SU-DHL-6 (cell line): ENCODE results near the gene PCDHA3.
"Not testable (repeated sequence)": the region's sequence is repeated elsewhere in the genome, so short reads cannot be mapped to it uniquely, and the experiment has no call there.

Experiments
- H2AFZ ChIP-seq: fragments of 200-600 bp; sonication (generic); 2 replicates; pipeline ENCODE4 v1.6.1; 2014; ENCODE audit warnings: low read depth, mild to moderate bottlenecking, moderate library complexity, mixed read lengths, antibody characterized with exemption, low read length; ENCODE audit not compliant: severe bottlenecking
- H3F3A ChIP-seq: fragments of 200-600 bp; shearing (Covaris generic); 2 replicates; pipeline ENCODE4 v1.6.0; 2016; ENCODE audit warnings: antibody characterized with exemption, mild to moderate bottlenecking; ENCODE audit not compliant: insufficient read depth
- H3K27ac ChIP-seq: fragments of 200-600 bp; sonication (generic); 2 replicates; pipeline ENCODE4 v1.5.1; 2016; ENCODE audit warnings: low read depth, mild to moderate bottlenecking, low read length, moderate library complexity, mixed read lengths
- H3K27me3 ChIP-seq: fragments of 200-600 bp; sonication (generic), shearing (Covaris generic); 2 replicates; pipeline ENCODE4 v1.6.0; 2014; ENCODE audit warnings: mild to moderate bottlenecking, low read length
- H3K36me3 ChIP-seq: fragments of 200-600 bp; sonication (generic); 2 replicates; pipeline ENCODE4 v1.6.1; 2014; ENCODE audit warnings: mild to moderate bottlenecking, low read length, mixed read lengths
- H3K4me2 ChIP-seq: fragments of 300-600, 200-600 bp; shearing (Covaris generic), sonication (generic); 2 replicates; pipeline ENCODE4 v1.6.0; 2014; ENCODE audit warnings: low read length, low read depth, mild to moderate bottlenecking; ENCODE audit not compliant: poor library complexity, severe bottlenecking
- H3K4me3 ChIP-seq: fragments of 200-600 bp; sonication (generic); 2 replicates; pipeline ENCODE4 v1.5.1; 2014; ENCODE audit warnings: antibody characterized with exemption, low read length, mild to moderate bottlenecking, mixed read lengths; ENCODE audit not compliant: insufficient read depth, poor library complexity, severe bottlenecking
- H3K79me2 ChIP-seq: fragments of 200-600 bp; sonication (generic); 2 replicates; pipeline ENCODE4 v1.6.1; 2014; ENCODE audit warnings: mild to moderate bottlenecking, low read length, moderate library complexity; ENCODE audit not compliant: insufficient read depth
- H3K9ac ChIP-seq: fragments of 200-600 bp; sonication (generic); 2 replicates; pipeline ENCODE4 v1.7.0; 2014; ENCODE audit warnings: mild to moderate bottlenecking, low read length
- H3K9me2 ChIP-seq: fragments of 200-600 bp; sonication (generic); replicated peaks from 2 replicates; pipeline ENCODE4 v1.6.1; 2014; ENCODE audit warnings: low read length; ENCODE audit not compliant: insufficient read depth
- H3K9me3 ChIP-seq: fragments of 200-600 bp; sonication (generic); 2 replicates; pipeline ENCODE4 v1.6.1; 2014; ENCODE audit warnings: low read length, mixed read lengths; ENCODE audit not compliant: insufficient read depth
- H4K20me1 ChIP-seq: fragments of 200-600 bp; sonication (generic); 2 replicates; pipeline ENCODE4 v1.6.1; 2014; ENCODE audit warnings: low read depth, mild to moderate bottlenecking, antibody characterized with exemption, low read length, moderate library complexity, mixed read lengths
- CTCF ChIP-seq: fragments of 200-600 bp; sonication (generic); IDR thresholded peaks from one replicate; pipeline ENCODE4 v1.5.1; 2017; ENCODE audit warnings: antibody characterized with exemption, mild to moderate bottlenecking, low read length, moderate library complexity; ENCODE audit not compliant: insufficient read depth, poor library complexity, severe bottlenecking
- EZH2phosphoT487 ChIP-seq: fragments of 200-600 bp; sonication (generic), shearing (Covaris generic); conservative IDR thresholded peaks from 2 replicates; pipeline ENCODE4 v1.6.1; 2018; ENCODE audit warnings: mild to moderate bottlenecking, antibody characterized with exemption, low read length, moderate library complexity, mixed read lengths

Gene PCDHA3

GRCh38 chr5:140767444-140767843 lies 33.4 kb upstream of the PCDHA3 start:
- Histone ChIP-seq H3K27ac (no peak overlapping the region), H3K79me2 (no peaks in the 10 kb centered on the region), H4K20me1 (no peaks in the 10 kb centered on the region), H3K4me2 (no peak overlapping the region), H3K27me3 (no peaks in the 10 kb centered on the region), H3K36me3 (0 out of 2 replicates have a peak, but pooled peaks cover 7% of the 10 kb centered on the region), H2AFZ (no peak overlapping the region), H3K9me2 (no peaks in the 10 kb centered on the region), H3F3A (no peaks in the 10 kb centered on the region), H3K4me3 (no peak overlapping the region), H3K9me3 (peaks cover 50% of the 10 kb centered on the region), H3K9ac (no peak overlapping the region)
- TF ChIP-seq EZH2phosphoT487: no peak
- TF ChIP-seq CTCF: no peak

GRCh38 chr5:140780512-140780911 lies 20.3 kb upstream of the PCDHA3 start:
- Histone ChIP-seq H4K20me1 (no peaks in the 10 kb centered on the region), H3K9ac (no peak overlapping the region), H2AFZ (no peak overlapping the region), H3K27me3 (no peaks in the 10 kb centered on the region), H3K27ac (no peak overlapping the region), H3K4me3 (no peak overlapping the region), H3K4me2 (no peak overlapping the region), H3K36me3 (no peaks in the 10 kb centered on the region), H3K79me2 (no peaks in the 10 kb centered on the region), H3F3A (no peaks in the 10 kb centered on the region), H3K9me3 (peaks cover 13% of the 10 kb centered on the region; the same call in 1 of the 2 replicates), H3K9me2 (no peaks in the 10 kb centered on the region)
- TF ChIP-seq CTCF (no peak), EZH2phosphoT487 (no peak)

GRCh38 chr5:140785905-140786686 lies 14.8 kb upstream of the PCDHA3 start, which contains the start of gene PCDHA1:
TSS of gene PCDHA1 (plus strand) at chr5:140786140.
- Histone ChIP-seq H3K4me3 (no peak within 1 kb of the TSS), H3K27me3 (no peaks in the 10 kb centered on the region), H3K36me3 (no peaks in the 10 kb centered on the region), H3K9me3 (peaks cover 9% of the 10 kb centered on the region; the same call in 1 of the 2 replicates), H3K9ac (no peak within 1 kb of the TSS), H2AFZ (no peak within 1 kb of the TSS), H3K9me2 (no peaks in the 10 kb centered on the region), H3K27ac (no peak within 1 kb of the TSS), H3F3A (no peaks in the 10 kb centered on the region), H3K4me2 (no peak within 1 kb of the TSS), H4K20me1 (no peaks in the 10 kb centered on the region), H3K79me2 (no peaks in the 10 kb centered on the region)
- TF ChIP-seq EZH2phosphoT487 (no peak), CTCF (no peak)

- not testable (repeated sequence) for H3K9me2 ChIP-seq, H2AFZ ChIP-seq, H3F3A ChIP-seq, H4K20me1 ChIP-seq, H3K36me3 ChIP-seq, H3K27ac ChIP-seq, H3K4me2 ChIP-seq, H3K79me2 ChIP-seq, H3K9ac ChIP-seq, H3K9me3 ChIP-seq, H3K4me3 ChIP-seq, H3K27me3 ChIP-seq
Measured at GRCh38 chr5:140787422-140787821, 13.4 kb upstream of the PCDHA3 start.

GRCh38 chr5:140787849-140788504 lies 12.9 kb upstream of the PCDHA3 start:
- H3K9me2 ChIP-seq, H3K79me2 ChIP-seq, H4K20me1 ChIP-seq, H3K9ac ChIP-seq, H2AFZ ChIP-seq, H3K4me3 ChIP-seq, H3F3A ChIP-seq, H3K27ac ChIP-seq, H3K9me3 ChIP-seq, H3K36me3 ChIP-seq, H3K4me2 ChIP-seq, H3K27me3 ChIP-seq: not testable (repeated sequence)
